HG02571 (cell line): ENCODE data around the gene GREM1.

Source experiments
- ATAC-seq: cut with Tn5 transposase; IDR thresholded peaks from one replicate; pipeline ENCODE4 v1.9.1; 2021; ENCODE audit warnings: mild to moderate bottlenecking, moderate library complexity; ENCODE audit not compliant: unreplicated experiment

The GREM1 gene

GRCh38 chr15:32694222-32694983, 23.4 kb upstream of the GREM1 start:
- no peak for ATAC-seq

GRCh38 chr15:32698773-32699390, 18.9 kb upstream of the GREM1 start:
- no peak for ATAC-seq

- no peak for ATAC-seq
Measured at GRCh38 chr15:32700501-32701150, 17.2 kb upstream of the GREM1 start.

GRCh38 chr15:32701863-32702262, 15.9 kb upstream of the GREM1 start:
- ATAC-seq = no peak

- no peak for ATAC-seq
Measured at GRCh38 chr15:32704395-32704981, 13.3 kb upstream of the GREM1 start.

GRCh38 chr15:32705446-32705845, 12.4 kb upstream of the GREM1 start:
- ATAC-seq = no peak

GRCh38 chr15:32706704-32707103, 11.1 kb upstream of the GREM1 start:
- no peak for ATAC-seq

- ATAC-seq = no peak
Measured at GRCh38 chr15:32707436-32707835, 10.4 kb upstream of the GREM1 start.

- ATAC-seq = no peak
Measured at GRCh38 chr15:32709295-32710033, 8.3 kb upstream of the GREM1 start.

GRCh38 chr15:32715276-32715675, 2.5 kb upstream of the GREM1 start:
- ATAC-seq = no peak

GRCh38 chr15:32716216-32716914, 1.4 kb upstream of the GREM1 start:
- ATAC-seq = no peak

- ATAC-seq = no peak
Measured at GRCh38 chr15:32716915-32717425, 834 bp upstream of the GREM1 start.

GRCh38 chr15:32718227-32718820, 520 bp downstream of the GREM1 start:
- ATAC-seq = no peak

GRCh38 chr15:32718821-32719716, 1.3 kb downstream of the GREM1 start:
- ATAC-seq = no peak

GRCh38 chr15:32721596-32721995, 3.8 kb downstream of the GREM1 start:
- ATAC-seq = no peak

- ATAC-seq = no peak
Measured at GRCh38 chr15:32722136-32722535, 4.3 kb downstream of the GREM1 start.

GRCh38 chr15:32723171-32723948, 5.6 kb downstream of the GREM1 start:
- peak; percentile 87 for ATAC-seq
